Testis (tissue), 3 donors: ENCODE results near the gene KRT12. TPM values are rescaled to one million over a fixed set of nuclear protein-coding genes. Genes with fewer than 3 reads are reported as not detected.

Source experiments
- DNase-seq: peaks from one replicate; pipeline ENCODE4 v3.0.0-alpha.2; 2019
- H3K27ac ChIP-seq, 2 donors: fragments of 200-600 bp; sonication (generic); one replicate each; pipeline ENCODE4 v1.5.1; 2019
- H3K27me3 ChIP-seq: fragments of 200-600 bp; sonication (generic); one replicate; pipeline ENCODE4 v1.5.1; 2019
- H3K36me3 ChIP-seq: fragments of 200-600 bp; sonication (generic); one replicate; pipeline ENCODE4 v1.5.1; 2017; ENCODE audit warnings: low read depth; ENCODE audit errors: missing control alignments
- H3K4me1 ChIP-seq: fragments of 200-600 bp; sonication (generic); one replicate; pipeline ENCODE4 v1.5.1; 2019
- H3K4me3 ChIP-seq, 2 donors: fragments of 200-600 bp; sonication (generic); one replicate each; pipeline ENCODE4 v1.5.1; 2017 to 2019
- H3K9me3 ChIP-seq: fragments of 200-600 bp; sonication (generic); one replicate; pipeline ENCODE4 v1.5.1; 2017
- CTCF ChIP-seq, 3 experiments: fragments of 450-650 bp in 2 of 3; fragments of 200-600 bp in 1 of 3; sonication (generic) in 1 of 3; IDR thresholded peaks; one replicate each; pipeline ENCODE4 v1.5.1; 2016 to 2019; ENCODE audit warnings: antibody characterized with exemption in 3 of 3, mild to moderate bottlenecking in 2 of 3, moderate library complexity in 1 of 3
- POLR2A ChIP-seq: fragments of 450-650 bp; IDR thresholded peaks from one replicate; pipeline ENCODE4 v1.6.1; 2017; ENCODE audit warnings: antibody characterized with exemption, mild to moderate bottlenecking, moderate library complexity
- WGBS, 2 donors: methylation state at CpG; one replicate each; pipeline ENCODE4 v1.1.5; 2018; 5-methylcytosine and 5-hydroxymethylcytosine counted together
- intact Hi-C: fragments of 100-400 bp; cut with DNase I; formaldehyde crosslinking; loops from one replicate; pipeline ENCODE4 v1.15.1; 2023; ENCODE audit warnings: low total_unique reads
- polyA plus RNA-seq: library from polyadenylated mRNA; stranded (reverse); fragments of 350-450 nt; fragmentation: Illumina TruSeq; extraction: RNeasy Lipid Tissue Mini Kit (QIAGEN cat#74804); gene quantifications from one replicate; pipeline ENCODE4 v1.2.3, GENCODE V29; 2014; ENCODE audit warnings: low read depth, low replicate concordance; ENCODE audit not compliant: insufficient read depth
- total RNA-seq, 2 donors: library from RNA; depleted of rRNA; stranded (reverse); fragments of >200 nt; gene quantifications; one replicate each; pipeline ENCODE4 v1.2.3, GENCODE V29; 2016

Gene KRT12
- total and polyA plus RNA-seq, 3 donors from 2014 or later: 0.26 to 0.68 (median 0.63) TPM

GRCh38 chr17:40912486-40913210, 45.6 kb upstream of the KRT12 start:
- H3K4me3 ChIP-seq: no peak overlapping the region
- no peak for DNase-seq
- intact Hi-C loops: no loop called here
- no peak for TF ChIP-seq POLR2A
- TF ChIP-seq CTCF (IDR thresholded peaks at IDR 0.05): no peak
- peaks cover 6% of the 10 kb centered on the region for H3K4me1 ChIP-seq
- no peaks in the 10 kb centered on the region for H3K36me3 ChIP-seq
- H3K27ac ChIP-seq: no peak overlapping the region
- WGBS, 2 donors: 84 to 87% methylated on average over 13 of the region's 13 CpGs
- no peaks in the 10 kb centered on the region for H3K9me3 ChIP-seq
- H3K27me3 ChIP-seq: no peaks in the 10 kb centered on the region

DNA sequence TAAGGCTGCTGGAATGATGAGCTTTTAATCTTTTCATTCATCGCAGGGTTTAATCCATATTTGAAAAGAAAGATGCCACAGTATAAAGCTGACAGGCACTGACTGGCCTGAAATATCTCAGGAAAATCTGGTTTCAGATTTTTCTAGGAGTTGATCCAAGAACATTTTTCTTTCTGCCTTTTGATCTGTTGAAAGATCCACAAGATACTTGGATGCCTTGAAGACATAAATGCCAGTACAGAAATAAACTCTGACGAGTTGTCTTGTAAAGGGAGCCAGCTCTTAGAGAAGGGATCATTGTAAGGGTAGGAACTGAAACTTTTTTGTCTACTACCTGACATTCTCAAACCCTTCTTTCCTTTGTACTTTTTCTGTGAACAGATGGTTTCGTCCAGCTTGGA, 43.4 kb upstream of the KRT12 start:
- no peaks in the 10 kb centered on the region for H3K36me3 ChIP-seq
- no peaks in the 10 kb centered on the region for H3K27me3 ChIP-seq
- no peak overlapping the region for H3K4me3 ChIP-seq
- intact Hi-C loops: no loop called here
- no peaks in the 10 kb centered on the region for H3K9me3 ChIP-seq
- no peak for DNase-seq
- WGBS, 2 donors: 51 to 62% methylated on average over 3 of the region's 3 CpGs
- TF ChIP-seq POLR2A (no peak), CTCF (IDR thresholded peaks at IDR 0.05) (no peak)
- peaks cover 6% of the 10 kb centered on the region for H3K4me1 ChIP-seq
- peak overlapping the region in 1 of 2 donors; percentile 3 for H3K27ac ChIP-seq

- DNase-seq: no peak
- TF ChIP-seq POLR2A (no peak), CTCF (IDR thresholded peaks at IDR 0.05) (no peak)
- Histone ChIP-seq H3K4me3 (no peak overlapping the region), H3K9me3 (no peaks in the 10 kb centered on the region), H3K27ac (no peak overlapping the region), H3K4me1 (peaks cover 6% of the 10 kb centered on the region), H3K36me3 (no peaks in the 10 kb centered on the region), H3K27me3 (no peaks in the 10 kb centered on the region)
- intact Hi-C loops: loop anchor here (10.0 kb wide), 1 partner anchor 415 kb away; no protein-coding TSS in a partner anchor
- 45 to 56% methylated on average over 4 of the region's 4 CpGs for WGBS, 2 donors
These were observed 42.7 kb upstream of the KRT12 start for GRCh38 chr17:40909755-40910154.

- H3K4me1 ChIP-seq: peaks cover 6% of the 10 kb centered on the region
- no peaks in the 10 kb centered on the region for H3K27me3 ChIP-seq
- DNase-seq: peak; percentile 86
- TF ChIP-seq CTCF (IDR thresholded peaks at IDR 0.05): peak; percentile 51 to 81 (median 74)
- TF ChIP-seq POLR2A: no peak
- no peaks in the 10 kb centered on the region for H3K9me3 ChIP-seq
- no peak overlapping the region for H3K27ac ChIP-seq
- intact Hi-C loops: loop anchor here (10.0 kb wide), 1 partner anchor 415 kb away; no protein-coding TSS in a partner anchor
- 17 to 25% methylated on average over 5 of the region's 5 CpGs for WGBS, 2 donors
- no peak overlapping the region for H3K4me3 ChIP-seq
- H3K36me3 ChIP-seq: no peaks in the 10 kb centered on the region
These were observed 42.3 kb upstream of the KRT12 start for GRCh38 chr17:40909351-40909750.

DNA sequence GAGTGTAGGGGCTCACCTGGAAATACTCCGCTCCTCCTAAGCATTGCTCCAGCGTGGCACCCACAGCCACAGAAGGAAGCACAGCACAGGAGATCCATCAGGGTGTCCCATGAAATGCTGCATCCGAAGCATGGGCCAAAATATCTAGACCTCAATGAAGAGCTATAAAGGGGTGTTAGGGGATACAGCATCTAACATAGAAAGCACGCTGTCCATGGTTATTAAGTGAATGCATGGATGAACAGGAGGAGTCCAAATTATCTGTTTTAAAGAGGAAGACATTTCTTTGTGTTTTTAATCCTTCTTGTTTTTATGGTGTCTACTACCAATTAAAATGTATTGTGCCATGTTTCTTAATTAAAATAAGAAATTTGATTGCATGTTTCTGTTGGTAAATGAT, 39.6 kb upstream of the KRT12 start:
- DNase-seq: no peak
- 87 to 92% methylated on average over 4 of the region's 4 CpGs for WGBS, 2 donors
- intact Hi-C loops: loop anchor here (10.0 kb wide), 1 partner anchor 418 kb away; no protein-coding TSS in a partner anchor
- H3K36me3 ChIP-seq: no peaks in the 10 kb centered on the region
- no peaks in the 10 kb centered on the region for H3K27me3 ChIP-seq
- no peak overlapping the region for H3K4me3 ChIP-seq
- H3K4me1 ChIP-seq: peaks cover 6% of the 10 kb centered on the region
- TF ChIP-seq POLR2A: no peak
- TF ChIP-seq CTCF (IDR thresholded peaks at IDR 0.05): no peak
- H3K9me3 ChIP-seq: no peaks in the 10 kb centered on the region
- H3K27ac ChIP-seq: no peak overlapping the region
